Stimulated activated CD4-positive, alpha-beta T cell treated with anti-CD3 and anti-CD28 coated beads, Interleukin-1b, Interleukin-23, amount 100 ng/mL, for 48 hours (primary cell): ENCODE results near the gene TEAD3.
"Not testable (repeated sequence)": the region's sequence is repeated elsewhere in the genome, so short reads cannot be mapped to it uniquely, and the experiment has no call there.

ENCODE experiments used
- DNase-seq: peaks from one replicate; pipeline ENCODE4 v3.0.0-alpha.2; 2020

TEAD3 gene

GRCh38 chr6:35445691-35446090 lies 51.2 kb downstream of the TEAD3 start:
- peak; percentile 14 for DNase-seq

GRCh38 chr6:35443341-35444030 lies 53.4 kb downstream of the TEAD3 start:
- no peak for DNase-seq

GRCh38 chr6:35442693-35443092 lies 54.2 kb downstream of the TEAD3 start:
- DNase-seq, result no peak

GRCh38 chr6:35441642-35442041 lies 55.2 kb downstream of the TEAD3 start:
- DNase-seq, result no peak

GRCh38 chr6:35441205-35441604 lies 55.7 kb downstream of the TEAD3 start:
- DNase-seq, result no peak

GRCh38 chr6:35439308-35439707 lies 57.6 kb downstream of the TEAD3 start:
- no peak for DNase-seq

- DNase-seq, result not testable (repeated sequence)
Measured at GRCh38 chr6:35438378-35439065, 58.4 kb downstream of the TEAD3 start.

GRCh38 chr6:35436071-35436857 lies 60.6 kb downstream of the TEAD3 start:
- no peak for DNase-seq

GRCh38 chr6:35435074-35435837 lies 61.6 kb downstream of the TEAD3 start:
- DNase-seq, result no peak

GRCh38 chr6:35432702-35433101 lies 64.2 kb downstream of the TEAD3 start:
- DNase-seq, result not testable (repeated sequence)

- DNase-seq, result no peak
Measured at GRCh38 chr6:35432291-35432690, 64.6 kb downstream of the TEAD3 start.

- no peak for DNase-seq
Measured at GRCh38 chr6:35429463-35429862, 67.4 kb downstream of the TEAD3 start.

GRCh38 chr6:35428421-35429149 lies 68.3 kb downstream of the TEAD3 start:
- no peak for DNase-seq

- no peak for DNase-seq
Measured at GRCh38 chr6:35427851-35428321, 69.0 kb downstream of the TEAD3 start.

GRCh38 chr6:35427435-35427834 lies 69.4 kb downstream of the TEAD3 start:
- DNase-seq, result no peak

- DNase-seq, result no peak
Measured at GRCh38 chr6:35426074-35426473, 70.8 kb downstream of the TEAD3 start.

GRCh38 chr6:35425284-35425683 lies 71.6 kb downstream of the TEAD3 start:
- DNase-seq, result no peak
